ENCODE measurements around the gene NT5E. TPM values are rescaled to one million over a fixed set of nuclear protein-coding genes. Genes with fewer than 3 reads are reported as not detected.
A peak's percentile ranks its signal among the peaks of the same experiment; 100 is the strongest.

NT5E gene
- total RNA-seq, 2 experiments from 2014 or later, result 5.2 to 6.7 TPM

DNA sequence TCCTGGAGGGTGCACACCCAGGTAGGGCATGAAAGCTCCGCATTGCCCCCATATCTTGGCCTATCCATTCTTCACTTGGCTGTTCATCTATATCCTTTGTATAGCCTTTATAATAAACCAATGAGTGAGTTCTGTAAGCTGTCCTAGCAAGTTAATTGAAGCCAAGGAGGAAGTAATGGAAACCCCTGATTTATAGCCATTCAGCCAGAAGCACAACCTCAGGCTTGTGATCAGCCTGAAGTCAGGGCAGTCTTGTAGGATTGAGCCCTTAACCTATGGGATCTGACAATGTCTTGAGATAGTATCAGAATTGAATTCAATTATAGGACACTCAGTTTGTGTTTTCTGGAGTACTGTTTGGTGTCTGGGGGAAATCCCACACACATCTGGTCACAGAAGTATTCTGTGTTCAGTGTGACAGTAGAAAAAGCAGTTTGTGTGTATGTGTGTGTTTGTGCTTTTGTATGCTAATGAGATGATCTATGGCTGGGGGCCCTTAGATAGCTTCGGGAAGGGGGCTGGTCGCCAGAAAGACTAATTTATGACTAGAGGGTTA is 5.7 kb downstream of the NT5E start:
- CTCF ChIA-PET, result interaction anchor here (24.4 kb wide), 1 partner anchor 26 kb away, joined by 364 read pairs; no protein-coding TSS in a partner anchor
- no peak for DNase-seq
- TF ChIP-seq CTCF (IDR thresholded peaks at IDR 0.05), result no peak
- no peak for ATAC-seq
- peak overlapping the region; percentile 62 for H3K27ac Mint-ChIP-seq
- intact Hi-C loops (cut with micrococcal nuclease), result loop anchor here (10.0 kb wide), 1 partner anchor 139 kb away; the partner anchor contains the start of gene SNX14
- no peaks in the 10 kb centered on the region for H3K9me3 Mint-ChIP-seq
- H3K27me3 Mint-ChIP-seq, result no peaks in the 10 kb centered on the region
- H3K4me1 Mint-ChIP-seq (ENCODE audit: low read depth), result peaks cover 81% of the 10 kb centered on the region
- H3K4me3 Mint-ChIP-seq, result no peak overlapping the region
- H3K36me3 Mint-ChIP-seq (ENCODE audit: low read depth), result peaks cover 17% of the 10 kb centered on the region
- POLR2A ChIA-PET, result interaction anchor here (6.8 kb wide), 1 partner anchor 9 kb away, joined by 89 read pairs; no protein-coding TSS in a partner anchor

DNA sequence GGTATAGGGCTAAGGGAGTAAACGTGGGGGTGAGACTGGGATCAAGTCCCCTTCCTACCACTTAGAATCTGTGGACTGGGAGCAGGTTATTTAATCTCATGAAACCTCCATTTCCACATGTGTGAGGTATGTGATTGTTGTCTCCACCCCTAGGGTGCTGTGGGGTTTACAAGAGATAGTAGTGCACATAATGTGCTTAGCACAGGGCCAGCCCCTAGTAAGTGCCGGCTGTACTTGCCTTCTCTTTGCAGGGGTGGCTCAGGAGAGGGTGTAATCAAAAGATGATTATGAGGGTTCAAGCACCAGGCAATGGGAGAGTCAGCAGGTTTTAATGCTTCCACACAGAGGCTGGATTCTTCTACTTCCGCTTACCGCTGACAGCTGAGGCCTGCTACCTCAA is 6.9 kb downstream of the NT5E start:
- Mint-ChIP-seq H3K4me3 (no peak overlapping the region), H3K36me3 (ENCODE audit: low read depth) (peaks cover 11% of the 10 kb centered on the region), H3K27ac (peak overlapping the region; percentile 60), H3K9me3 (no peaks in the 10 kb centered on the region), H3K27me3 (no peaks in the 10 kb centered on the region), H3K4me1 (ENCODE audit: low read depth) (peaks cover 93% of the 10 kb centered on the region)
- no peak for ATAC-seq
- ChIA-PET CTCF (interaction anchor here (24.4 kb wide), 1 partner anchor 25 kb away, joined by 364 read pairs; no protein-coding TSS in a partner anchor), POLR2A (interaction anchor here (1.3 kb wide), 1 partner anchor 19 kb away, joined by 3 read pairs; no protein-coding TSS in a partner anchor)
- intact Hi-C loops (cut with micrococcal nuclease), result loop anchor here (10.0 kb wide), 1 partner anchor 138 kb away; the partner anchor contains the start of gene SNX14
- no peak for TF ChIP-seq CTCF (IDR thresholded peaks at IDR 0.05)
- no peak for DNase-seq

GRCh38 chr6:85458184-85458583 is 8.3 kb downstream of the NT5E start:
- POLR2A ChIA-PET, result interaction anchor here (1.2 to 2.8 kb wide), 2 partner anchors 8 to 220 kb away, joined by 3 to 21 read pairs; partner anchors contain the start of gene NT5E
- Mint-ChIP-seq H3K36me3 (ENCODE audit: low read depth) (peaks cover 4% of the 10 kb centered on the region), H3K27me3 (no peaks in the 10 kb centered on the region), H3K4me1 (ENCODE audit: low read depth) (peaks cover 96% of the 10 kb centered on the region), H3K27ac (peak overlapping the region; percentile 86), H3K4me3 (no peak overlapping the region), H3K9me3 (no peaks in the 10 kb centered on the region)
- ATAC-seq (no peak), DNase-seq (no peak)
- CTCF ChIA-PET, result interaction anchor here (1.6 to 24.4 kb wide), 3 partner anchors 7 to 23 kb away, joined by 7 to 364 read pairs (median 8); partner anchors contain the start of gene NT5E
- no peak for TF ChIP-seq CTCF (IDR thresholded peaks at IDR 0.05)
- intact Hi-C loops (cut with micrococcal nuclease), result loop anchor here (10.0 kb wide), 1 partner anchor 137 kb away; the partner anchor contains the start of gene SNX14

DNA sequence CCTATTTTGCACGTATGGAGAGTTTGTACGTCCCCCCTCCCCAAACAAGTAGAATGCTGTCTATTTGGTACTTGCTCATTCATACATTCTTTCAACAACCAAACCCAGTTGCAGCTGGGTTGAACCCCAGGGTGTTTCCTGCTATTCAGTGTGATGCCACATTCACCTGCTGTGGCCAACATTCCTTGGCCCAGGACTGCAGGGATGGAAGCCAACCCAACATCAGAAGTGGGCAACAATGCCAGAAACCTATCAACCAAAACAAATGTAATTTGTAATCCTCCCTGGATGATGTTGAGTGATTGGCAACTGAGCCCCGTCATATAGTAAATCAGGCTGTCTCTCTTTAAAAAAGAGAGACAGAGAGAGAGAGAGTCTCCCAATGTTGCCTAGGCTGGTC is 8.9 kb downstream of the NT5E start:
- DNase-seq (no peak), ATAC-seq (no peak)
- H3K9me3 Mint-ChIP-seq, result no peaks in the 10 kb centered on the region
- intact Hi-C loops (cut with micrococcal nuclease), result loop anchor here (10.0 kb wide), 1 partner anchor 136 kb away; the partner anchor contains the start of gene SNX14
- H3K27me3 Mint-ChIP-seq, result no peaks in the 10 kb centered on the region
- H3K27ac Mint-ChIP-seq, result peak overlapping the region; percentile 86
- POLR2A ChIA-PET, result interaction anchor here (1.2 to 2.8 kb wide), 2 partner anchors 9 to 220 kb away, joined by 3 to 21 read pairs; partner anchors contain the start of gene NT5E
- H3K4me1 Mint-ChIP-seq (ENCODE audit: low read depth), result peaks cover 96% of the 10 kb centered on the region
- no peak overlapping the region for H3K4me3 Mint-ChIP-seq
- CTCF ChIA-PET, result interaction anchor here (0.6 to 24.4 kb wide), 5 partner anchors 8 to 162 kb away, joined by 3 to 364 read pairs (median 7); partner anchors contain the start of gene NT5E
- H3K36me3 Mint-ChIP-seq (ENCODE audit: low read depth), result peaks cover 4% of the 10 kb centered on the region
- TF ChIP-seq CTCF (IDR thresholded peaks at IDR 0.05), result no peak

Data from activated CD8-positive, alpha-beta T cell treated with anti-CD3 and anti-CD28 coated beads for 36 hours (primary cell).